Caco-2 (cell line): ENCODE measurements around the gene THTPA. TPM values are rescaled to one million over a fixed set of nuclear protein-coding genes. Genes with fewer than 3 reads are reported as not detected.

Experiments
- BruUV-seq: library from RNA; stranded (reverse); fragments of 400-500 nt; replicated peaks from 2 replicates; lab custom pipeline; 2021; lab: Mats Ljungman, UMichigan
- CTCF ChIA-PET: fragments of 300-600 bp; sonication (Branson Sonifier 250); formaldehyde crosslinking; loops from one replicate; lab custom pipeline; 2022; ENCODE audit warnings: antibody characterized with exemption; lab: Charles Lee
- POLR2A ChIA-PET: fragments of 300-600 bp; sonication (Branson Sonifier 250); formaldehyde crosslinking; loops from one replicate; lab custom pipeline; 2022; ENCODE audit warnings: antibody characterized with exemption; lab: Charles Lee
- DNase-seq, 2 experiments: peaks; one replicate each; pipeline versions ENCODE4 v3.0.0 to v3.0.0-alpha.2; 2020 to 2022
- H3K27me3 ChIP-seq: replicated peaks from 2 replicates; pipeline ENCODE4 v1.6.0; 2011; ENCODE audit warnings: low read length; ENCODE audit not compliant: control insufficient read depth, insufficient read depth
- H3K36me3 ChIP-seq: 2 replicates; pipeline ENCODE4 v1.5.1; 2011; ENCODE audit warnings: low read length; ENCODE audit not compliant: control insufficient read depth, insufficient read depth
- H3K4me1 ChIP-seq: fragments of 250-450 bp; sonication (Bioruptor Pico); 2 replicates; pipeline ENCODE4 v1.5.1; 2020; ENCODE audit warnings: mild to moderate bottlenecking
- H3K4me3 ChIP-seq: 2 replicates; pipeline ENCODE4 v1.5.1; 2011; ENCODE audit warnings: low read depth, mild to moderate bottlenecking, control low read depth, low read length
- H3K9me3 ChIP-seq: fragments of 250-450 bp; sonication (Bioruptor Pico); 2 replicates; pipeline ENCODE4 v1.5.1; 2020; ENCODE audit warnings: mild to moderate bottlenecking, moderate library complexity
- H3K27ac Mint-ChIP-seq: one replicate; pipeline ENCODE4 v1.8.0; 2022; ENCODE audit warnings: mixed read lengths; ENCODE audit not compliant: unreplicated experiment
- H3K27me3 Mint-ChIP-seq: one replicate; pipeline ENCODE4 v1.8.0; 2022; ENCODE audit warnings: mixed read lengths; ENCODE audit not compliant: insufficient read depth, unreplicated experiment
- H3K36me3 Mint-ChIP-seq: one replicate; pipeline ENCODE4 v1.8.0; 2022; ENCODE audit warnings: mild to moderate bottlenecking, mixed read lengths; ENCODE audit not compliant: insufficient read depth, unreplicated experiment
- H3K4me1 Mint-ChIP-seq: one replicate; pipeline ENCODE4 v1.8.0; 2022; ENCODE audit warnings: low read depth, mixed read lengths; ENCODE audit not compliant: unreplicated experiment
- H3K4me3 Mint-ChIP-seq: one replicate; pipeline ENCODE4 v1.8.0; 2022; ENCODE audit warnings: mild to moderate bottlenecking, moderate library complexity, mixed read lengths; ENCODE audit not compliant: unreplicated experiment
- H3K9me3 Mint-ChIP-seq: one replicate; pipeline ENCODE4 v1.8.0; 2022; ENCODE audit warnings: mixed read lengths; ENCODE audit not compliant: unreplicated experiment
- CTCF ChIP-seq, 2 experiments: fragments of 200-600 bp in 1 of 2; IDR thresholded peaks; 1 replicate in 1 of 2; 2 replicates in 1 of 2; pipeline versions ENCODE4 v1.5.1 to v1.8.0; 2011 to 2022; ENCODE audit warnings: antibody characterized with exemption in 1 of 2, control low read depth in 1 of 2, inconsistent platforms in 1 of 2, low read depth in 1 of 2, low read length in 1 of 2, mild to moderate bottlenecking in 1 of 2, moderate library complexity in 1 of 2; ENCODE audit not compliant: insufficient read depth in 1 of 2, severe bottlenecking in 1 of 2, unreplicated experiment in 1 of 2
- intact Hi-C: fragments of 100-400 bp; cut with micrococcal nuclease; formaldehyde crosslinking; loops from one replicate; pipeline ENCODE4 v1.10.0; 2022; ENCODE audit not compliant: unreplicated experiment
- total RNA-seq: library from RNA; stranded (reverse); gene quantifications from 2 replicates; pipeline ENCODE4 v1.2.3, GENCODE V29; 2022

THTPA gene
- total RNA-seq, 1 experiment from 2014 or later: 9.3 TPM

- H3K36me3 Mint-ChIP-seq: no peaks in the 10 kb centered on the region
- H3K4me1 Mint-ChIP-seq: no peaks in the 10 kb centered on the region
These were observed 47.0 kb downstream of the THTPA start for GRCh38 chr14:23603103-23603502.

GRCh38 chr14:23604148-23604547 is 48.1 kb downstream of the THTPA start:
- H3K36me3 ChIP-seq: no peaks in the 10 kb centered on the region
- no peak overlapping the region for H3K4me3 ChIP-seq
- H3K36me3 Mint-ChIP-seq: no peaks in the 10 kb centered on the region
- TF ChIP-seq CTCF (IDR thresholded peaks at IDR 0.05; ENCODE audit: insufficient read depth in 1 of 2, low read depth in 1 of 2, low read length in 1 of 2, severe bottlenecking in 1 of 2, unreplicated experiment in 1 of 2): no peak
- ChIA-PET CTCF (no interaction called here), POLR2A (no interaction called here)
- no peak overlapping the region for H3K4me3 Mint-ChIP-seq
- H3K9me3 ChIP-seq: no peaks in the 10 kb centered on the region
- H3K9me3 Mint-ChIP-seq: peaks cover 8% of the 10 kb centered on the region
- H3K27me3 ChIP-seq: no peaks in the 10 kb centered on the region
- no peak for DNase-seq
- H3K27ac Mint-ChIP-seq: no peak overlapping the region
- BruUV-seq: no TSS peak
- H3K4me1 Mint-ChIP-seq: no peaks in the 10 kb centered on the region
- no peaks in the 10 kb centered on the region for H3K27me3 Mint-ChIP-seq
- intact Hi-C loops: no loop called here
- H3K4me1 ChIP-seq: peaks cover 3% of the 10 kb centered on the region; the same call in 1 of the 2 replicates

More at GRCh38 chr14:23603103-23603502, 47.0 kb downstream of the THTPA start:
- no peak overlapping the region for H3K27ac Mint-ChIP-seq
- no peaks in the 10 kb centered on the region for H3K27me3 Mint-ChIP-seq
- Histone ChIP-seq H3K4me1 (peaks cover 3% of the 10 kb centered on the region; the same call in 1 of the 2 replicates), H3K4me3 (no peak overlapping the region), H3K27me3 (no peaks in the 10 kb centered on the region), H3K36me3 (no peaks in the 10 kb centered on the region), H3K9me3 (no peaks in the 10 kb centered on the region)
- H3K4me3 Mint-ChIP-seq: no peak overlapping the region
- intact Hi-C loops: no loop called here
- CTCF ChIA-PET: interaction anchor here (1.0 kb wide), 1 partner anchor 14 kb away, joined by 3 read pairs; no protein-coding TSS in a partner anchor
- TF ChIP-seq CTCF (IDR thresholded peaks at IDR 0.05; ENCODE audit: insufficient read depth in 1 of 2, low read depth in 1 of 2, low read length in 1 of 2, severe bottlenecking in 1 of 2, unreplicated experiment in 1 of 2): no peak
- POLR2A ChIA-PET: no interaction called here
- no peaks in the 10 kb centered on the region for H3K9me3 Mint-ChIP-seq
- no TSS peak for BruUV-seq
- DNase-seq: no peak

- H3K27me3 Mint-ChIP-seq: no peaks in the 10 kb centered on the region
- no peak overlapping the region for H3K4me3 Mint-ChIP-seq
- Histone ChIP-seq H3K36me3 (no peaks in the 10 kb centered on the region), H3K9me3 (no peaks in the 10 kb centered on the region), H3K27me3 (no peaks in the 10 kb centered on the region), H3K4me3 (no peak overlapping the region), H3K4me1 (peaks cover 3% of the 10 kb centered on the region; the same call in 1 of the 2 replicates)
- H3K4me1 Mint-ChIP-seq: no peaks in the 10 kb centered on the region
- no peak overlapping the region for H3K27ac Mint-ChIP-seq
- H3K9me3 Mint-ChIP-seq: peaks cover 12% of the 10 kb centered on the region
- no peak for TF ChIP-seq CTCF (IDR thresholded peaks at IDR 0.05; ENCODE audit: insufficient read depth in 1 of 2, low read depth in 1 of 2, low read length in 1 of 2, severe bottlenecking in 1 of 2, unreplicated experiment in 1 of 2)
- ChIA-PET POLR2A (no interaction called here), CTCF (interaction anchor here (1.4 kb wide), 1 partner anchor 27 kb away, joined by 3 read pairs; no protein-coding TSS in a partner anchor)
- intact Hi-C loops: no loop called here
- no peaks in the 10 kb centered on the region for H3K36me3 Mint-ChIP-seq
- BruUV-seq: no TSS peak
- no peak for DNase-seq
These were observed 48.7 kb downstream of the THTPA start for GRCh38 chr14:23604675-23605170.
